Renal pelvis (tissue), 4 donors: ENCODE results near the gene PKD1L1. TPM values are rescaled to one million over a fixed set of nuclear protein-coding genes. Genes with fewer than 3 reads are reported as not detected.
"Not testable (repeated sequence)": the region's sequence is repeated elsewhere in the genome, so short reads cannot be mapped to it uniquely, and the experiment has no call there.

ENCODE experiments used
- DNase-seq: peaks from one replicate; pipeline ENCODE4 v3.0.0-alpha.2; 2013
- polyA plus RNA-seq, 3 donors: library from polyadenylated mRNA; unstranded; fragments of 120-200 nt; gene quantifications; one replicate each; pipeline ENCODE4 v1.2.1, GENCODE V29; 2013; ENCODE audit not compliant: insufficient read length in 3 of 3

The PKD1L1 gene
- polyA plus RNA-seq, 3 donors, result 0.45 to 0.54 (median 0.50) TPM

DNA sequence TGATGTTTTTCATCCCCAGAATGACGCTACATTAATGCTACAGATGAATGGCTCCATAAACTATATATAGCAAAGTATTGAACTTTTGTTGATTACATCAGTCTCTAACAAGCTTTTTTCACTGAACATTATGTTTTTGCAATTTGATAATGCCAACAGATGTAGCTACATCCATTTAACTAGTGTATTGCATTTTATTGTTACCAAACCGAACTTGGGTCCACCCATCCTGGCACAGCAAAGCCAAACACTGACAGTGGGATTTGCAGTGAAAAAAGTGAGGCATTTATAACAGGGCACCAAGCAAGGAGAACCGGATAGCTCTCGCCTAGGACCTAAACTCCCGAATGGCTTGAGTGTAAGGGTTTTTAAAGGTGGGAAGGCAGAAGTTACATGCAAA lies 183.5 kb downstream of the PKD1L1 start:
- no peak for DNase-seq

DNA sequence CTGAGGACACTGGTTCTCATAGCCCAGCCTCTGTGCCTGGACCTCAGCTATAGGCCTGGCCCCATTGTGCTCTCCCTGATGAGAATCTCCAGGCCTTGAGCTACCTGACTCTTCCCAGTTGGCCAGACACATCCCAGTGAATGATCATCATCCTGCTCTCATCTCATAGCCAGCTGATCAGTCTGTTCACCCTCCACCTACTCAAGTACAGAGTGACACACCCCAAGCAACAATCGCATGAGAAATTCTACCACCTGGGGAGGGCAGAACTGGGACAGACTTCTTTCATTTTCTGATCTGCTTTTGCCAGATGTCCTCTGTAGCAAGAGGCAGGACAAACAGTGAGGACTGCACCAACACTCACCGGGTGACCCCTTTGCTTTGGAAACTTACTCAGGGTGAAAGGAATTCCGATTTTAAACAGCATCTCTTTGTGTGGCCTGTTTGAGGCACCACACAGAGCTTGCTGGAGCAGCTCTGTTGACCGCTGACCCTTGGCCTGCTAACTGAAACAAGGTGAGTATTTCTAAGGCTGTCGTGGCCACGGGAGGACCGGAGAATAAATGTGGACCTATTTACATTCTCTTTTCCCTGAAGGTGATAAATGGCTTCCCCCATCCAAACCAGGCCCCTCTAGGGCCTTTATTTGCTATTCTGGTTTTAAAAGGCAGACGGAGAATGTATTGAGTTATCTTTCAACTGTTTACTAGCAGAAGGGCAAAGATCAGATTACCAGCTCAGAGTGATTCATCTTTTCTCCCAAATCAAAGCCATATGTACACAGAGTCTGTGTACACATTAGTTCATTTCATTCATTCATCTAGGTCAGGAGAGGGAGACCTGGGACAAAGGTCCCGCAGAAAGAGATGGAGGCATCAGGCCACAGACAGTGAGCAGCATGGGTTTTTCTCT lies 184.9 kb downstream of the PKD1L1 start:
- DNase-seq, result no peak

DNA sequence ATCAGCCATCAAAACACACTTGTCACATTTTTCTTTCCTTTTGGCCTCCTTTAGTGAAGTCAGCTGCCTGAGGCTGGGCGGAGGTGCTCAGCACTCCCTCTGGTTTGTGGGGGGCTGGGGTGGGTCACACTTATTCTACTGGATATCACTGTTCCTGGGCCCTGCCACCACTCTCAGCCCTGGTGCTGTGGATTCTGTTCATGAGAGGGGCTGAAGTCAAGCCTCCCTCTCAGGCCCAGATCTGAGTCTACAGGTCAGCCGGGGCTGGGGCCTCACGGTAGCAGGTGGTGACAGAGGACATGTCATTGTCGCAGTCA lies 185.6 kb downstream of the PKD1L1 start:
- DNase-seq, result no peak

DNA sequence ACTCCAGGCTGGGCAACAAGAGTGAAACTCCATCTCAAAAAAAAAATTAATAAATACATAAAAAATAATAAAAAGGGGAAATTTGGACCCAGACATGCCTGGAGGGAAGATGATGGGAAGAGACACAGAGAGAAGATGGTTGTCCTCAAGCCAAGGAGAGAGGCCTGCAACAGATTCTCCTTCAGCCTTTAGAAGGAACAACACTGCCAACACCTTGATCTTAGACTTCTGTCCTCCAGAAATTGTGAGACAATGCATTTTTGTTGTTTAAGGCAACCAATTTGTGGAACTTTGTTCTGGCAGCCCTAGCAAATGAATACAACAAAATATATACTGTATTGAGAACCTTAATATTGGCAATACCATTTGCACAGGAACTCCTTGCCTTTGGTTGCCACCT lies 186.1 kb downstream of the PKD1L1 start:
- no peak for DNase-seq

DNA sequence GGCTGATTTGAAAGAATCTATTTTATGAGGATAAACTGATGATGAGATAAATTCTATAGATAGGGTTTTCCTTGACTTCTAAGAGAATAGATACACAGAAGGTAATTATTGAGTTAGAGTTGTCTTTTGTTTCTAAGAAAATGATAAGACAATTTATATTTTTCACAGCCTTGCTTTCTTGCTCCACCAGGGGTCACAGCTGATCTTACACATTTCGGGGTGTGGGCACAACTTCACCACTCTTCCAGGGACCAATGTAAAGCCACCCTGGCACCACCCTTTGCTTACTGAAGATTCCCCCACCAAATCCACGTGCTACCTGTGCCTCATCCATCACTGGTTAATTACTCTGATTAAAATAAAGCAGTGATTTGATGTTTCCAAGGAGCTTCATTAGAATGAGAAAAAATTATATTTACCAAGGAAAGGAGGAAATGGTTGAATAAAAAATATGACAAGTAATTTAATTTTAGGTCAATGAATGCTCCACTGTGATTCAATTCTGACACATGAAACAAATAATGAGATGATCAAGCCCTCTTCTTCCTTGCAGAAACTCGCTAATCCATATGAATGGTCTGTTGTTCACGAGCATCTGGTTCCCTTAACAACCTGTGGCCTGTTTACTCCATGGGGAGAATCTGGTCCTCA lies 189.1 kb downstream of the PKD1L1 start:
- no peak for DNase-seq

DNA sequence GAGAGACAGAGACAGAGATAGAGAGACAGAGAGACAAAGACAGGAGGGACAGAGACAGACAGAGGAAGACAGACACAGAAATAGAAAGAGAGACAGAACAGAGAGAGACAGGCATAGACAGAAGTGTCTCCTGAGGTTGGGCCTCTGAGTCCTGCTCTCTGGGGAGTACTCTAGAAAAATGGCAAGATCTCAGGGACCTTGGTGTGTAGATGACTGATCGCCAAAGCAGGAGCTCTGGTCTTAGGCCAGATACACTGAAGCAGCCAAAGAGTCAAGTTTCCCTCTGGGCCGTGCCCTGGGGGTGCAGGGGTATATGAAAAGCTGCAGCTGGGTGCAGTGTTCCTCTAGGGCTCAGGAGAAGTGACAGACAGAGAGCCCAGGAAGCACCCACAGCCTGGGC lies 189.7 kb downstream of the PKD1L1 start:
- DNase-seq, result no peak

DNA sequence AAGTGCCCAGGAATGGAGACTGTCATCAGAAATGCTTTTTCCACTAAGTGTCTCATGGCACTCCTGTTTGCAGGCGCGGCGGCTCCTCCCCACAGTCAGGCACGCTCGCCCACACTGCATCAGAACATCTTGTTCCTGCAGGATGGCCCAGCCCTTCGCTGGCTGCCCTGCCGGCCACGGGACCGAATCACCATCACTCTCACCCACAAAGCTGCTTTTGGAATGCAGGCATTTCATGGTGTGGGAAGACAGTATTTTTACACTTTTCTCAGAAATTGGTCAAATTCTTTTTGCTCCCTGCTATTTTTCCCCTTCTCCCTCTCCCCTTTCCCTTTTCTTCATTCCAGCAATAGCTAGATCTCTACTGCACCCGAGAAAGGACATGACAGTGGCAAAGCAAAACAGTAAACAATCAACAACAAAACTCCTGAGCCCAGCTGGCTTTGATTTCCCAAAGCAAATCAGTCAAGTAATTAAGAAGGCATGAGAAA lies 190.3 kb downstream of the PKD1L1 start:
- DNase-seq, result no peak

DNA sequence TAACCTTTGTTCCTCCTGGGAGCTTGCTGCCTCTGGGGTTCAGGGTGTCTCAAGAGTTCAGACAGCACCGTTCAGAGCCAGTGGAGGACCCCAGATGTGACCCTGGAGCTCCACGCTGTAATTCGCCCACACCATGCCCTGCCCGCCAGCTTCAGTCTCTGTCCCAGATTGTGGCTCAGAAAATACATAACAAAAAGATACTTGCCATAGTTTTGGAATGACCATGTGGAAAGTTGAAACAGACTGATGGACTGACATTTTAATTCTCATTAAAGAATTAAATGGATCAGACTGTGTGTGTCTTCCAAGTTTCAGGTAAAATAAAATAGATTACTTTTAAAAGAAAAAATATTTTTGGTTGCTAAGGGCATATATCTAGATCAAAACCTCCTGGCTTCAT lies 191.6 kb downstream of the PKD1L1 start:
- no peak for DNase-seq

DNA sequence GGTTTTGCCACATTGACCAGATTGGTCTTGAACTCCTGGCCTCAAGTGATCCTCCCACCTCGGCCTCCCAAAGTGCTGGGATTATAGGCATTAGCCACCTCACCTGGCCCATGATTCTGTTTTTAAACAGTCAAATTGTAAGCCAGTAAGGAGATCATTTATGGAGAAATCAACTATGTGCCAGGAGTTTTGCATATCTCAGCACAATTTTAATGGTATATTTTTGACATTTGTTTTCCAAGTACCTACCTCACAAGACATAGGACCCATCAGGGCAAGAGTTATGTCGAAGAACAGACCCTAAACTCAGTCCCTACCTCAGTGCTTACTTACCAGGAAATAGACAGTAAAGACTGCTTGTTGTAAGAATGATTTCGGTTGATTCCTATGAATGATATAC lies 193.0 kb downstream of the PKD1L1 start:
- no peak for DNase-seq

DNA sequence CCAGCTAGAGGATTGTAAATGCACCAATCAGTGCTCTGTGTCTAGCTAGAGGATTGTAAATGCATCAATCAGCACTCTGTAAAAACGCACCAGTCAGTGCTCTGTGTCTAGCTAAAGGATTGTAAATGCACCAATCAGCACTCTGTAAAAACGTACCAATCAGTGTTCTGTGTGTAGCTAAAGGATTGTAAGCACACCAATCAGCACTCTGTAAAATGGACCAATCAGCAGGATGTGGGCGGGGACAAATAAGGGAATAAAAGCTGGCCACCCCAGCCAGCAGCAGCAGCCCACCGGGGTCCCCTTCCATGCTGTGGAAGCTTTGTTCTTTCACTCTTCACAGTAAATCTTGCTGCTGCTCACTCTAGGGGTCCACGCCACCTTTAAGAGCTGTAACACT lies 196.5 kb downstream of the PKD1L1 start:
- not testable (repeated sequence) for DNase-seq

DNA sequence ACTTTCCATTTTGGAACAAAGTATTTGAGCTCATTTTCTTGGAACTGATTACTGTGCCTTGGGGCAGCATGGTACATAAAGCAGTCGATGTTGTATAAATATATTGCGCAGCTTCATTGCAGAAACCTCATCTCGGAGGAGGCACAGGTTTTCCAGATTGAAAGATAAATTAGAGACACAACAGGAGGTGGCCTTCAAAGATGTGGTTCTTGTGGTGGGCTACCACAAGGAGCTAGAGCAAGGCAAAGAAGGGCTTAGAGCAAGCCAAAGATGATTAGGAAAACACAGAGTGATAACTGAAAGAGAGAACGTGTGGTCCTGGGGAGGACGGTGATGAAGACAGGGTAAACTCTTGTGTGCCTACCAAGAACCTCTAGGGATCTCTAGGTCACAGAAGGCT lies 197.2 kb downstream of the PKD1L1 start:
- DNase-seq, result no peak

DNA sequence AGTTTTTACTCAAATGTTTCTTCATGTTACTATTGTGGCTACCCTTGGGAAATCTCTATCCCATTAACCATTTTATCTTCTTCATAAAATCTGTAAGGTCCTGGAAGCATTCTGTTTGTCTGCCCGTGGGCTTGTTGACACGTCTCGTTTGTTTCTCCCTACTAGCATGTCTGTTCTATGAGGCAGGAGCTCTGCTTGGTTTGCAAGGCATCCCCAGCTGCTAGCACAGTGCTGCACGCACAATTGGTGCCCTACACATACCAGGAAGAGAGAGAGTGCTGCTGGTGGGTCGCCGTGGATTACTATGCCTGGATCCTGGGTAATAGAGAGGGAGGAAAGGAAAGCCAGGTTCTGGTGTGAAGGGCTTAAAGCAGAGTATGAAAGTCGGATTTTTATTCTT lies 200.2 kb downstream of the PKD1L1 start:
- no peak for DNase-seq

DNA sequence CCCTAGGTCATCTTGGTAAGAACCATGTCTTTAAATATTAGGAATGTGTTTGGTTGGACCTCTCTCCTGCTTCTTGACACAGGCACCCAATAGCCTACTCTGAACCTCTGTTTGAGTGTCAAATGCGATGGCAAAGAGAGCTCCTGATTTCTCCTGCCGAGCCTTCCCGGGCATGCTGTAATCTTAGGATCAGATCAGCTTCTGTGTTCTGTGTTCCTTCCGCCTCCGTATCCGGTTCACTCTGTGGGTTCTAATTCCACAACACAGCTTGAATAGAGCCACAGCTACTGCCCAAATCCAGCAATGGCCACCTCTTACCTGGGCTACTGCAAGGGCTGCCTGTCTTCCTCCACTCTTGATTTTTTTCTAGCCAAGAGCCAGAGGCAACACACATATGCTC lies 201.1 kb downstream of the PKD1L1 start:
- DNase-seq, result no peak

DNA sequence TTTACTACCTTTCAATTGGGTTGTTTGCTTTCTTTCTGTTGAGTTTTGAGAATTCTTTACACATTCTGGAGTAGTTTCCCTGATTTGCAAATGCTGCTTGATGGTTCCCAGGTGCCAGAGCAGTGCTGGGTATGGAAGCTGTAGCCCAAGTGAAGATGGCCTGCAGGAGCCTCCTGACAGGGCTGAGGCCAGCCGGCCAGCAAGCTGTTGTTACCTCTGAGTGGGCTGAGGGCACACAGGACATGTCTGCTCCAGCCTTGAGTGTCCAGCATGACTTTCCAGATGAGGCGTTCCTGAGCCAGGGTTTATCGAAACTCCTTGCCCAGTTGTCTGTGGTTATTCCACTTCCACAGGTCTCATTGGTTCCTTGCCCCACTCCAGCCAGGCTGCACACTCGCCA lies 201.8 kb downstream of the PKD1L1 start:
- no peak for DNase-seq

DNA sequence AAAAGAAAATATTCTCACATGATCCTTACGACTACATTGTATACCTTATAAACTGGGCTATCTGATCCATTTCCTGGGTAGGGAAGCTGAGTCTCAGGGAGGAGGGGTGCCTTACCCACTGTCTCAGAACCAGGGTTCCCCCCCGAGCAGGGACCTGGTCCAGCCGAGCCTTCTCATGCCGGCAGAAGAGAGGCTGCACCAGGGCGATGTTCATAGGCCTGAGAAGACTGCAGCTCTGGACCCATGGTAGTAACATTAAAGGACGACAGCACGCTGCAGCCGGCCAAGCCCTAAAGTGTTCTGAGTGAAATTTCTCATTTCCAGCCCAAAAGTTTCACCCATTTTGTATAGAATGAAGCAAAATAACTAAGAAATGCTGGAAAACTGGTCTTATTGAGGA lies 203.4 kb downstream of the PKD1L1 start:
- DNase-seq, result no peak

DNA sequence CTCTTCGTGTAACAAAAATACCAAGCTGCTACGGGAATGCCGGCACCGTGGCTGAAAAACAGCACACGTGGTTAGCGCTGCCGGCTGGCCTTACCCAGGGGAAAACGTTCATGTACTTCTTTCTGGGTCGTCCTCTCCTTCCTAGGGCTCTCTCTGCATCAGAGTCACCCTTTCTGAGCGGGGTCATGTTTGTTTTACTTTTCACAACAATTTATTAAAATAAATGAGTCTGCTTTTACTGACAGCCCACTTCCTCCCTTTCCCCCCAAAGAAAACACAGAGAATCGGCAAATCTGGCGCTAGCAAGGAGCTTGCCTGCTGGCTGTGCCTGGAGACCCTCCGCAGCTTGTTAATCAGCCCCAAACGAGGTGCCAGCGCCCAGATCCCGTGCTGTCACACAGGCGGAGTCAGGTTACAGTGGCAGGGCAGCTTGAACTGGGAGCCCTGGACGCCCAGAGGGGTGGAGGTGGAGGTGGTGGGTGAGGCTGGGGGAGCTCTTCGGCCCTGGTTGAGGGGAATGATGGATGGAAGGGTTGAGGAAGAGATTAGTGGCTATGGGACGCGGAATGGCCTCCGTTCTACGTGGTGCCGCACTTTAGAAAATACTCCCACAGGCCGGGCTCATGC lies 204.2 kb downstream of the PKD1L1 start:
- no peak for DNase-seq

DNA sequence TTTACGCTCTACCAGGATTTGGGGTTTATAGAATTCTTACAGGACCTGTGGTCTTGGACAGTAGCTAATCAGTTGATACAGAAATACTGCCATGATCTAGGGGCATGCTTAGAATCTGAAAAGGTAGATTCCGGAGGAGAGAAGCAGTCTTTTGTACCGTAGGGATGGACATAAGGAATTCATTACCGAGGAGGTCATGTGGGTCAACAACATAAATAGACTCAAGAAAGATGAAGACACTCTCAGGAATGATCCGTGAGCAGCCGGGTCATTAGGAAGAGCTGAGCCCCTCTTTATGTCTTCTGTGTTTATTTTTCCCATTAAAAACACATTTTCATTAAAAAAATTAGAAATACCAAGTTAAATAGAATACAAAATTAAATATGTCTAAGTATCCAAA lies 206.3 kb downstream of the PKD1L1 start:
- no peak for DNase-seq

DNA sequence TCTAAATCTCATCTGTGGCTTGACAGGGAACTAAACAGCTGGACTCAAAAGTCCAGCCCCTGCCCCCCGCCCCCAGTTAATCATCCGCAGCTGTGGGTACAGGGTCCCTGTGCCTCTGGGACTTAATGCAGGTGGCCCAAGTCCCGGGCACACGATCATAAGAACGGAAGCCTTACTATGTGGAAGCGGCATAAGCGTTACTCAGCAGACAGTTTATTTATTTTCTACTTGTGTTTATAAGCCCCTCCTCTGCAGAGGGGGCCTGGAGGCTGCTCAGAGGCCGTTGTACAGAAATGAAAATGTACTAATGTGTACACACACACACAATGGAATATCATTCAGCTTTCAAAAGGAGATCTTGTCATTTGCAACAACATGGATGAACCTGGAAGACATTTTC lies 208.4 kb downstream of the PKD1L1 start:
- DNase-seq, result no peak

DNA sequence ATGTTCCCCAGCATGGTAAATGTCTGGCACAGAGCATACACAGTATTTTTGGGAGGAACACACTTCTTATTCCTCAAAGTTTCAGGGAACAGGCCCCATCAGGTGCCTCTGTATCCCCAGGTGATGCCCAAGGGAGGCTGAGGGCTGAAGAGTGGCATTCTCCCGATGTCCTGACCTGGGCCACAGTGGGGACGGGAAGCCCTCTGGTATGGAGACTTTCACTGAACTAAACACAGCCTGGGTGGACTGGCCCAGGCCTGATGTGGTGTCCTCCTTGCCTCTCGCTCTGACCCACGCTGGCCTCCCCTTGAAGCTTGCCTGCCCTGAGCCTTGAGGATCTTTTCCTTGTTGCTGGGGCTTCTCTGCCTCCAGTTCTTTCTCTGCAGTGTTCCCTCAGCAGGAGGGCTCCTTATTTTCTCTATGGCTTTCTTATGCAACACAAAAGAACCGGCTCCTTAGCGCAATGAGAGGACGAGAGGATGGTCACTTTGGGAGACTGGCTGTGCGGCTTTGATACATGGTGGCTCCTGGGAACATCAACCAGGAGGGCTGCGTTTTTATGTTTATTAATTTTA lies 208.9 kb downstream of the PKD1L1 start:
- no peak for DNase-seq

DNA sequence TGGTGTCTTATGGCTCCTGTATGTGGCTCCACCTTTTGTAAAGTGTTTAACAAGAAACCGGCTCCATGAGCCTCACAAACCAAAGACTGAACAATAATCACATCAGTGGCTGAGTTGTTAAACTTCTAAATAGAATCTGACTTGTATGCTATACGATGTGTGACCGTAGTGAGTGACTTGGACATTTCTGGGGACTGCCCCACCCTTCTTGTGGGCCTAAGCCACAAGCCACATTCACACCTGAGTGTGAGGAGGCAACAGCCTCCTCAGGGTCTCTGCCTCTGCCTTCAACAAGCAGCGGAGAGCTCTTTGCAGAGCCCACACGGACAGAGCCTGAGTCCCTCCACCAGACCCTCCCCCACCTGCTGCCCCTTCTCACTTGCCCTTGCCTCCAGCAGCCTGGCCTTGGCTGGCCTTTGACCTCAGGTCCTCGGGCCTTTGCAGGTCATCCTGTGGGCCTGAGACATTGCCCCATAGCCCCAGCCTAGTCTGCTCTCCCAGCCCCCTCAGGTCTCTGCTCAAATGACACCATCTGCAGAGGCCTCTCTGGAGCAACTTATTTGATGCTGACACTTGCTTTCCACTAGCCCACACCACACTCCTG lies 209.6 kb downstream of the PKD1L1 start:
- no peak for DNase-seq

DNA sequence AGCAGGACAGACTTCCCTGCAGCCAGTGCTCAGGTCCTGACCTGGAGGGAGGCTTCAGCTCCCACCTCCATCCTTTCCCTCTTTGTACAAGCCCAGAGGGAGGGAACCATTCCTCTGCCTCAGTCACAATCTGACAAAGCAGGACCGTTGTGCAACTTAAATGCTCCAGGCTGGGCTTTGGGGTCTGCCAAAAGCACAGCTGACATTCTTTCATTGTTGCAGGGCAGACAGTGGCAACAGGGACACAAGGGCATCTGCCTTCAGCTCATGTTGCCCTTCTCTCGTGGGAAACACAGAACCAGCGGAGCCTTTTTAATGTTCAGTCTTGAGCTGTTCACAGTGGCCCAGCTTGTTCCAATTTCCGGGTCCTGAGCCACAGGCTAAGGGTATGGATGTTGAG lies 210.7 kb downstream of the PKD1L1 start:
- DNase-seq, result no peak
